Stimulated activated CD4-positive, alpha-beta T cell treated with anti-CD3 and anti-CD28 coated beads, TNF-alpha, amount 100 ng/mL, for 48 hours (primary cell): ENCODE data around the gene ATXN7L2.

Experiments used
- DNase-seq, 3 donors: peaks; one replicate each; pipeline ENCODE4 v3.0.0-alpha.2; 2020; ENCODE audit warnings: low read depth in 3 of 3

The ATXN7L2 gene

GRCh38 chr1:109497449-109498160 is 13.9 kb downstream of the ATXN7L2 start:
- no peak for DNase-seq

- DNase-seq = no peak
Measured at GRCh38 chr1:109498161-109498801, 14.6 kb downstream of the ATXN7L2 start.

GRCh38 chr1:109499081-109499480 is 15.4 kb downstream of the ATXN7L2 start:
- no peak for DNase-seq

- peak in 1 of 3 donors; percentile 44 for DNase-seq
Measured at GRCh38 chr1:109499661-109500536, 16.2 kb downstream of the ATXN7L2 start.

- no peak for DNase-seq
Measured at GRCh38 chr1:109500941-109501381, 17.3 kb downstream of the ATXN7L2 start.

GRCh38 chr1:109501644-109502363 is 18.1 kb downstream of the ATXN7L2 start:
- no peak for DNase-seq

- no peak for DNase-seq
Measured at GRCh38 chr1:109502364-109502851, 18.7 kb downstream of the ATXN7L2 start.

GRCh38 chr1:109503935-109504334 is 20.2 kb downstream of the ATXN7L2 start:
- no peak for DNase-seq

GRCh38 chr1:109504974-109505373 is 21.3 kb downstream of the ATXN7L2 start:
- no peak for DNase-seq

GRCh38 chr1:109508001-109508872 is 24.5 kb downstream of the ATXN7L2 start:
- no peak for DNase-seq

- no peak for DNase-seq
Measured at GRCh38 chr1:109508873-109509175, 25.1 kb downstream of the ATXN7L2 start.

GRCh38 chr1:109509176-109510134 is 25.8 kb downstream of the ATXN7L2 start, which contains the start of gene AMIGO1:
Gene AMIGO1 (minus strand): TSS chr1:109509727. CDS start chr1:109508912, 815 bp downstream.
- DNase-seq = peak in 1 of 3 donors; percentile 53

GRCh38 chr1:109513110-109513710 is 29.5 kb downstream of the ATXN7L2 start:
- no peak for DNase-seq

GRCh38 chr1:109514846-109515245 is 31.1 kb downstream of the ATXN7L2 start:
- no peak for DNase-seq

GRCh38 chr1:109516872-109517271 is 33.2 kb downstream of the ATXN7L2 start:
- no peak for DNase-seq

- DNase-seq = no peak
Measured at GRCh38 chr1:109517337-109517736, 33.6 kb downstream of the ATXN7L2 start.

- DNase-seq = no peak
Measured at GRCh38 chr1:109521002-109521951, 37.6 kb downstream of the ATXN7L2 start.

GRCh38 chr1:109522026-109522425 is 38.3 kb downstream of the ATXN7L2 start:
- no peak for DNase-seq
